ENCODE results near the gene SNTG2. TPM values are rescaled to one million over a fixed set of nuclear protein-coding genes. Genes with fewer than 3 reads are reported as not detected.
A peak's percentile ranks its signal among the peaks of the same experiment; 100 is the strongest.
"Not testable (repeated sequence)": the region's sequence is repeated elsewhere in the genome, so short reads cannot be mapped to it uniquely, and the experiment has no call there.

SNTG2 gene
- 1 to 10 TPM; 2.5 to 3.8 TPM for total RNA-seq

GRCh38 chr2:950080-950966 is at the start of gene SNTG2:
SNTG2 (plus strand) TSS chr2:950849; CDS start chr2:950997, 148 bp downstream.
- peak; percentile 75 to 84 for DNase-seq
- Mint-ChIP-seq H3K4me1 (ENCODE audit: low read depth) (peaks cover 32% of the 10 kb centered on the region), H3K27ac (no peak within 1 kb of the TSS), H3K4me3 (peak within 1 kb of the TSS; percentile 75 to 90), H3K36me3 (ENCODE audit: insufficient read depth in 2 of 2) (peaks cover 0 to 3% of the 10 kb centered on the region in 2 donors), H3K27me3 (ENCODE audit: low read depth) (peaks cover 44% of the 10 kb centered on the region), H3K9me3 (no peaks in the 10 kb centered on the region)
- ATAC-seq (replicated peaks in 1 of 2): peak; percentile 77 to 87

GRCh38 chr2:902584-902983 is 48.1 kb upstream of the SNTG2 start:
- peaks cover 1 to 2% of the 10 kb centered on the region in 2 donors for H3K36me3 Mint-ChIP-seq (ENCODE audit: insufficient read depth in 2 of 2)
- no peaks in the 10 kb centered on the region for H3K4me1 Mint-ChIP-seq (ENCODE audit: low read depth)
- DNase-seq (no peak), ATAC-seq (replicated peaks in 1 of 2) (no peak)
- no peak overlapping the region for H3K27ac Mint-ChIP-seq
- peaks cover 9% of the 10 kb centered on the region for H3K27me3 Mint-ChIP-seq (ENCODE audit: low read depth)
- no peak overlapping the region for H3K4me3 Mint-ChIP-seq
- peaks cover 0 to 6% of the 10 kb centered on the region in 2 donors for H3K9me3 Mint-ChIP-seq

- peaks cover 0 to 2% of the 10 kb centered on the region in 2 donors for H3K36me3 Mint-ChIP-seq (ENCODE audit: insufficient read depth in 2 of 2)
- H3K4me3 Mint-ChIP-seq: no peak overlapping the region
- H3K27ac Mint-ChIP-seq: no peak overlapping the region
- ATAC-seq (replicated peaks in 1 of 2) (no peak), DNase-seq (no peak)
- H3K4me1 Mint-ChIP-seq (ENCODE audit: low read depth): no peaks in the 10 kb centered on the region
- peaks cover 9% of the 10 kb centered on the region for H3K27me3 Mint-ChIP-seq (ENCODE audit: low read depth)
- peaks cover 0 to 2% of the 10 kb centered on the region in 2 donors for H3K9me3 Mint-ChIP-seq
These were observed 47.3 kb upstream of the SNTG2 start for GRCh38 chr2:903223-903900.

GRCh38 chr2:904246-905024 is 46.2 kb upstream of the SNTG2 start:
- Mint-ChIP-seq H3K4me1 (ENCODE audit: low read depth) (no peaks in the 10 kb centered on the region), H3K4me3 (no peak overlapping the region), H3K27me3 (ENCODE audit: low read depth) (peaks cover 9% of the 10 kb centered on the region), H3K36me3 (ENCODE audit: insufficient read depth in 2 of 2) (peaks cover 0 to 2% of the 10 kb centered on the region in 2 donors), H3K9me3 (peaks cover 0 to 2% of the 10 kb centered on the region in 2 donors), H3K27ac (no peak overlapping the region)
- ATAC-seq (replicated peaks in 1 of 2): no peak
- DNase-seq: no peak

GRCh38 chr2:905091-905832 is 45.4 kb upstream of the SNTG2 start:
- H3K27me3 Mint-ChIP-seq (ENCODE audit: low read depth): peaks cover 9% of the 10 kb centered on the region
- H3K9me3 Mint-ChIP-seq: peaks cover 0 to 2% of the 10 kb centered on the region in 2 donors
- H3K27ac Mint-ChIP-seq: no peak overlapping the region
- ATAC-seq (replicated peaks in 1 of 2) (no peak), DNase-seq (no peak)
- no peaks in the 10 kb centered on the region for H3K4me1 Mint-ChIP-seq (ENCODE audit: low read depth)
- H3K36me3 Mint-ChIP-seq (ENCODE audit: insufficient read depth in 2 of 2): peaks cover 0 to 3% of the 10 kb centered on the region in 2 donors
- no peak overlapping the region for H3K4me3 Mint-ChIP-seq

- no peak for DNase-seq
- Mint-ChIP-seq H3K4me1 (ENCODE audit: low read depth) (no peaks in the 10 kb centered on the region), H3K27ac (no peak overlapping the region), H3K9me3 (peaks cover 0 to 2% of the 10 kb centered on the region in 2 donors), H3K27me3 (ENCODE audit: low read depth) (peaks cover 9% of the 10 kb centered on the region), H3K4me3 (no peak overlapping the region), H3K36me3 (ENCODE audit: insufficient read depth in 2 of 2) (peaks cover 0 to 4% of the 10 kb centered on the region in 2 donors)
- ATAC-seq (replicated peaks in 1 of 2): no peak
These were observed 44.9 kb upstream of the SNTG2 start for GRCh38 chr2:905833-906140.

GRCh38 chr2:907706-908105 is 42.9 kb upstream of the SNTG2 start:
- Mint-ChIP-seq H3K36me3 (ENCODE audit: insufficient read depth in 2 of 2) (peaks cover 0 to 4% of the 10 kb centered on the region in 2 donors), H3K4me3 (no peak overlapping the region), H3K9me3 (peaks cover 0 to 2% of the 10 kb centered on the region in 2 donors), H3K27ac (no peak overlapping the region), H3K4me1 (ENCODE audit: low read depth) (no peaks in the 10 kb centered on the region), H3K27me3 (ENCODE audit: low read depth) (peaks cover 9% of the 10 kb centered on the region)
- ATAC-seq (replicated peaks in 1 of 2) (no peak), DNase-seq (no peak)

GRCh38 chr2:908568-908967 is 42.1 kb upstream of the SNTG2 start:
- no peaks in the 10 kb centered on the region for H3K4me1 Mint-ChIP-seq (ENCODE audit: low read depth)
- peaks cover 2% of the 10 kb centered on the region for H3K27me3 Mint-ChIP-seq (ENCODE audit: low read depth)
- DNase-seq (no peak), ATAC-seq (replicated peaks in 1 of 2) (no peak)
- peaks cover 0 to 4% of the 10 kb centered on the region in 2 donors for H3K36me3 Mint-ChIP-seq (ENCODE audit: insufficient read depth in 2 of 2)
- H3K4me3 Mint-ChIP-seq: no peak overlapping the region
- no peak overlapping the region for H3K27ac Mint-ChIP-seq
- H3K9me3 Mint-ChIP-seq: peaks cover 0 to 2% of the 10 kb centered on the region in 2 donors

GRCh38 chr2:909764-910379 is 40.8 kb upstream of the SNTG2 start:
- H3K36me3 Mint-ChIP-seq (ENCODE audit: insufficient read depth in 2 of 2); ATAC-seq (replicated peaks in 1 of 2); H3K4me3 Mint-ChIP-seq; H3K27me3 Mint-ChIP-seq (ENCODE audit: low read depth); H3K9me3 Mint-ChIP-seq; DNase-seq; H3K4me1 Mint-ChIP-seq (ENCODE audit: low read depth); H3K27ac Mint-ChIP-seq: not testable (repeated sequence)

GRCh38 chr2:910698-911097 is 40.0 kb upstream of the SNTG2 start:
- Mint-ChIP-seq H3K27ac (no peak overlapping the region), H3K4me3 (no peak overlapping the region), H3K9me3 (peaks cover 0 to 4% of the 10 kb centered on the region in 2 donors), H3K27me3 (ENCODE audit: low read depth) (no peaks in the 10 kb centered on the region), H3K36me3 (ENCODE audit: insufficient read depth in 2 of 2) (peaks cover 0 to 4% of the 10 kb centered on the region in 2 donors), H3K4me1 (ENCODE audit: low read depth) (no peaks in the 10 kb centered on the region)
- DNase-seq (no peak), ATAC-seq (replicated peaks in 1 of 2) (no peak)

- DNase-seq (no peak), ATAC-seq (replicated peaks in 1 of 2) (no peak)
- no peak overlapping the region for H3K27ac Mint-ChIP-seq
- H3K9me3 Mint-ChIP-seq: peaks cover 0 to 1% of the 10 kb centered on the region in 2 donors
- no peak overlapping the region for H3K4me3 Mint-ChIP-seq
- no peaks in the 10 kb centered on the region for H3K4me1 Mint-ChIP-seq (ENCODE audit: low read depth)
- no peaks in the 10 kb centered on the region for H3K27me3 Mint-ChIP-seq (ENCODE audit: low read depth)
- H3K36me3 Mint-ChIP-seq (ENCODE audit: insufficient read depth in 2 of 2): no peaks in the 10 kb centered on the region
These were observed 34.7 kb upstream of the SNTG2 start for GRCh38 chr2:915979-916378.

GRCh38 chr2:916935-917334 is 33.7 kb upstream of the SNTG2 start:
- Mint-ChIP-seq H3K4me3 (no peak overlapping the region), H3K27me3 (ENCODE audit: low read depth) (no peaks in the 10 kb centered on the region), H3K4me1 (ENCODE audit: low read depth) (no peaks in the 10 kb centered on the region)

More at GRCh38 chr2:916935-917334, 33.7 kb upstream of the SNTG2 start:
- no peak overlapping the region for H3K27ac Mint-ChIP-seq
- DNase-seq (no peak), ATAC-seq (replicated peaks in 1 of 2) (no peak)
- H3K9me3 Mint-ChIP-seq: peaks cover 0 to 1% of the 10 kb centered on the region in 2 donors
- H3K36me3 Mint-ChIP-seq (ENCODE audit: insufficient read depth in 2 of 2): no peaks in the 10 kb centered on the region

Data from activated T-cell treated with anti-CD3 and anti-CD28 coated beads, Interleukin-2, amount 50 U/mL, for 72 hours (primary cell).